ENCODE results near the gene SLFN12L.
"Not testable (repeated sequence)": the region's sequence is repeated elsewhere in the genome, so short reads cannot be mapped to it uniquely, and the experiment has no call there.

The SLFN12L gene

DNA sequence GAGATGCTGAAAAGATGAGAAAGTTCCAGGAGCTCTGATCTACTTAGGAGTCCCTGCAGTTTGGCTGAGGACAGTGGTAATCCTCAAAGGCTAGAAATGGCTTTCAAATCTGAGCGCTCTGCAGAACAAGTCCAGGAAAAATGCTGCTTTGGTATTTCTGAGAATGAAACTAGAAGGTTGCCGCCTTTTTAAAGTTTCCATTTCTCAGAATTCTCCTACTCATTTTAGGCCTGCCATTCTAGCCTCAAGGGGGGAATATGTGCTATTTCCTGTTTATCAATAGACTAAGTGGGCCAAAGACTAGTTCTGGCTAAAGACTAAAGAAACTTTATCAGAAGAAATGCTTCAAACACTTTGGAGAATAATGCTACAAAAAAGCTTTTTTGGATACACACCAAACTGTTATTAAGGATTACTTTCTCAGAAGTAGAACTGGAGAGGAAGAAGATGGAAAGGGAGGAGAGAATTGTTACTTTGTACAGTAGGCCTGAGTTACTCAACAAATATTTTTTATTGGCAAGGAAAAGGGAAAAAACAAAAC lies at the start of gene SLFN12L:
Gene SLFN12L, minus strand, starts transcription at position 78 of the 541 bp plus-strand sequence. CDS start 15,314 bp downstream, outside the sequence.
- DNase-seq, result no peak

DNA sequence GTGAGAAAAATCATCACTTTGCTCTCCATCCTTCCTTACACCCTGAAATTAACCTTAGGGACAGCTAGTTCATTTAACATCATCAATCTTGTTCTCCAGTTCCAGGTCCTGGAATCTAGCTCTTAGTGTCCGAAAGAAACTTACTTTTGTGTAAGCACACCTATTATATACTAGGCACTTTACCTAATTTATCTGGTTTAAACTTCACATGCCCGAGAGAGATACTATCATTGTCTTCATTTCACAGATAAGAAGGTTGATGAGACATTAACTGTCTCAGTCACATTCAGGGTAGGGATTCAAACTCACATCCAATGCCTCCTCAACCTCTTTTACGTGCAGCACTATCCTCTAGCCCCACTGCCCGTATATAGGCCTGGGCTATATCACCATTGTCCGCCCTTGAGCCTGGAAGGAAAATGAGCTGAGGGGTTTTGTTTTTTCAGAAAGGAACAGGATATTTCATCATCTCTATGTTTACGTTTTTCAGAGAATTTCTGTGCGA lies 49.1 kb upstream of the SLFN12L start:
- DNase-seq, result no peak

- DNase-seq, result no peak
Measured at GRCh38 chr17:35584061-35584460, 46.6 kb upstream of the SLFN12L start.

DNA sequence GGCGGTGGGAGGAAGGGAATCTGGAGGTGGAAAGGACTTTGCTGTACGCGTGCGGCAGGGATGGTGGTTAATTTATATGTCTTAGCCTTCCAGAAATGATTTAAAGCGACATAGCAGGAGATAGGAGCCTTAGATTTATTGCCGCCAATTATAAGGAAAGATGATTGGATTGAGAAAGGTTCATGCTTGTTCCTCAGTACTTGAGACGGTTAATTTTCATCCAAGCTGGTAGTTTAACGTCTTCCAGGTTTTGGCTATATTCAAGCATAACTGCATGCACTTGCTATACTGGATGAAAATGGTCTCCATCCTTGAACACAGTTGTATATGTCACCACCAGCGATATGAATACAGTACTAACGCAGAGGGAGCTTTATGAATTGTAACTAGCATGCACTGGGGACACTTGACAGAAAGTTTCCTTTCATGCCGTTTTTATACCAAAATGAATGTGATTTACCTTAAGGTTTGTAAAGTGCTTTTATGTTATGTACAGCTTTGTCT lies 41.5 kb upstream of the SLFN12L start:
- DNase-seq, result no peak

GRCh38 chr17:35578197-35578928 lies 40.9 kb upstream of the SLFN12L start, which contains the start of gene PEX12:
TSS of gene PEX12 (minus strand) at chr17:35578571. CDS start at chr17:35578021, 550 bp downstream.
- peak; percentile 35 for DNase-seq

DNA sequence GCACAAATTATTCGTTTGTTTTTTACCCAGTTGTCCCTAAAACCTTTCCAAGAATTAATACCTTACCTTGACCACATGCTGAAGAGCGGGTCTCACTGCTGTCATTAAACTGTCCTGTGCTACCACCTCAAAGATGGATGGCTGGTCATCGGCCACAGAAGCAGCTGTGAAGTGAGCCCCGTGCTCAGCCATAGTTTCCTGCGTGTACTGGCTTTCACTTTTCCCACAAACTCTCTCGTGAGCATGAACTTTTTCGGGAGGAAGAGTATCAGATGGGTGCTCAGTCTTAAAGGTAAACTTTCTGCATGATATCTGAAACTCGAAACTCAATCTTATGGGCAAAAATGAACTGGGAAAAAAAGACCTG lies 40.3 kb upstream of the SLFN12L start:
- DNase-seq, result no peak

DNA sequence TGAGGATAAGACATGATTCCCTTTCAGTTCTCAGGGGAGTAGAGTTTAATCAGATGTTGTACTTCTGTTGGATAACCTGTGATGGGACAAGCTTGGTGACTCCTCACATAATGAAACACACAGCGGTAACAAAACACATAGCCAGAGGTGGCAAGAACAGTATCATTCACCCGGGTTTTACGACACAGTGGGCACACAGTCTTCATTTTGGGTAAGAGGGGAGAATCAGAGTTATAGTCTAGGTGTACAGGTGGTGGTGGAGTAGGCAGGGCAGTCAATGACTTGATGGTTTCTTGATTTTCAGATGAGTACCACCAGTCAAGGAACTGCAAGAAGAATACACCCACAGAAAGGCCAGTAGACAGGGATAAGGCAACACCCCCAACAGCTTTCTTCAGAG lies 38.3 kb upstream of the SLFN12L start:
- no peak for DNase-seq

DNA sequence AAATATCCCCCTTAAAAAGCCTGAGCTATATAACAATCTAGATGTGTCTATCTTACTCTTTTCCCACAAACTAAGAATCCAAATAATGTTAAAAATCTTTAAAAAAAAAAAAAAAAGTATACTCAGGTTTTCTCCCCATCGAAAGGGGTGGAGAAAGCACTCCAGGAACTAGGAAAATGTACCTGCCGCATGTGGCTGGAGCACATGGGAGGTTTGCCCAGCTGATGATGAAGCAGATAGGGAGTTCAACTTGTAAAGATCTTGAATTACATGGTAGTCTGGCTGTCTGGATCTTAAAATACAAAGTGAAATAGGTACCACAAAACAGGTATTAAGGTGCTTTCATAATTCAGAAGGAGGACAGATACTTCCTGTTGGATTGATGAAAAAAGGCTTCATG lies 31.9 kb upstream of the SLFN12L start:
- no peak for DNase-seq

DNA sequence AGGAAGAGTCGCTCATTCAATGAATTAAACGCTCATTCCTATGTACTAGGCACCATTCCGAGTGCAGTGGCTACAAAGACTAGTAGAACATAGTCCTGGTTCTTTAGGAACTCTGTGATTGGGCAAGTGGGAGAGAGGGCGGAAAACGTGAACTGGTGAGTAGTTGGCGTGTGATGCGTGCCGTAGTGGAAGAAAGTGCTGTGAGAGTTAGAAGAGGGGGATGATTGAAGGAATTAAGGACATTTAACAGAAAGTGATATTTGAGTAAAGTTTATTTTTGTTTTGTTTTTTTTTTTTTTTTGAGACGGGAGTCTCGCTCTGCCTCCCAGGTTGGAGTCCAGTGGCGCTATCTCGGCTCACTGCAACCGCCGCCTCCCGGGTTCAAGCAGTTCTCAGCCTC lies 31.1 kb upstream of the SLFN12L start:
- DNase-seq, result no peak

- DNase-seq, result no peak
Measured at GRCh38 chr17:35566968-35567367, 29.5 kb upstream of the SLFN12L start.

GRCh38 chr17:35563181-35563580 lies 25.7 kb upstream of the SLFN12L start:
- DNase-seq, result not testable (repeated sequence)

- no peak for DNase-seq
Measured at GRCh38 chr17:35560703-35561102, 23.2 kb upstream of the SLFN12L start, which contains the start of gene SLFN14. TSS of gene SLFN14 (minus strand) at chr17:35560819. CDS start at chr17:35558062, 2,757 bp downstream.

DNA sequence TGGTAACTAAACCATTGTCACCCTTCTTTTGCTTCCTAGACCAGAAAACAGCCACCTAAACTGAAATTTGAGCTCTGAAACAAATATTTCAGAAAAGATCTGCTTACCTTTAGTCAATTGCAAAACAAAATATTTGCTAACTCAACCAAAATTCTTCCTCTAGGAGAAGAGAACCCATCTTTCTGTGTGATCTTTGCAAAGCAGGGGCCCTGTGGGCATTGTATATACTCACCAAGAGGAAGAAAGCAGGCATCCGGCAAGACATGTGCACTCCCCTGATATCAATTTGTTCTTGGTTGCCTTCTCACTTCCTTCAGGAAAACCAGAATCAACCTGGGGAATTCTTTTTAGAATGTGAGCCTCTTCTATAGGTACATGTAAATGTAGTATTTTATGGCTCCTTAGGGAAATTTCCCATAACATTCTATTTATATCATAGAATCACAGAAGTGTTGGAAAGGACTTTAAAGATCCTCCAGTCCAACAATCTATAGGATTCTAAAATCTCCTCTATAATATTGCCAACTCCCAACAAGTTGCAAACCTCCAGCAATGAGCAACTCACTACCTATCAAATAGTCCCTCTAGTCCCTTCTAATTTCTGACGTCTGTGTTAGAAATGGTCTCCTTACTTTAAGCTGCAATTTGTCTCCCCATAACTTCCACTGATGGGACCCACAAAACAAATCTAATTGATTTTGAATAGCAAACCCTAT lies 22.2 kb upstream of the SLFN12L start:
- DNase-seq, result no peak

DNA sequence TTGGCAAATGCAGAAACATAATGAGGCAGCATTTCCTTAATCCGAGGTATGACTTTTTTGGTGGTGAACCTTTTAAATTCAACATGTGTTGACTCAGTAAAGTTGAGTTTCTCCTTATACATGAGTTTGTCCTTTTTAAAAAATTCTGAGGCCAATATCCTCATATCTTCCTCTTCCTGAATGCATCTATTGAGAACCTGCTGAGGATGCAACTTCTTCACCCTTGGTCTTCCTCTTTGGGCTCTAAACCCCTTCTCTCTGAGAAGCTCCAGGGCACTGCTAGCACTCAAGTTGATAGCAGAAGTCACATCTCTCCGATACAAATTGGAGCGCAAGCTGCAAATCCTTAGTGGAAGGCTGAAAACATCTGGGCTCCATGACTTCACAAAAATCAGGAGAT lies 19.9 kb upstream of the SLFN12L start:
- DNase-seq, result no peak

- DNase-seq, result no peak
Measured at GRCh38 chr17:35555691-35556090, 18.2 kb upstream of the SLFN12L start.

GRCh38 chr17:35554668-35555067 lies 17.2 kb upstream of the SLFN12L start:
- no peak for DNase-seq

DNA sequence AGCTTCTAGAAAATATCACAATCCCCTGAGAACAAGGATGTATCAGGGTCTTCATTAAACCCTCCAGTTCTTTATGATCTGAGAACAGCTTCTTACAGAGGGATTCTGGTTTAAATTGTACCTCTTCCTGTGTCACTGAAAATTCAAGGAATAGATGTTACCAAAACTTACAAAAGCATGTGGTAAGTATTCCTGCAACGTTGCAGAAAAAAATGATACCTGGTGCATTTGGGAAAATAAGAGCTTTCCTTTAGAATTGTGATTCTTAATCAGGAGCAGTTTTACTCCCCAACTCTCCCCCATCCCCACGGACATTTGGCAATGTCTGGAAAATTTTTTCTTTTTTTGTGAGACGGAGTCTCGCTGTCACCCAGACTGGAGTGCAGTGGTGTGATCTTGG lies 15.8 kb upstream of the SLFN12L start:
- DNase-seq, result no peak

GRCh38 chr17:35548978-35549377 lies 11.5 kb upstream of the SLFN12L start:
- DNase-seq, result no peak

- no peak for DNase-seq
Measured at GRCh38 chr17:35548208-35548810, 10.8 kb upstream of the SLFN12L start.

DNA sequence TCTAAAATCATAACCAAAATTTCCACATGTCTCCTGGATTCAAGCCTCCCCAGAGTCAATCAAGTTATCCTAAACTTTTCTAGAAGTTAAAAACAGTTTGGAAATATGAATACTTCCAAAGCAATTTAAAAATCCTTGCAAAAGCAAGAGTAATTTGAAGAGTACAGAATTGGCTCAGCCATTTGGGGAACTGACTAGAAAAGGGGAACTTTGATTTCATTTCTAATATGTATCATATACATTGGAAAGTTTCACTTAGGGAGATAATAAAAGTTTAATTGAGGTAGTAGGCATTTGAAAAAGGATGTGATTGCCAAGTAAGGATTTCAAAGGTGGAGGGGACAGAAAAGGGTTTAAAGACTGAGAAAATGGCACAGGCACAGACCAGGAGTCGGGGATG lies 9.0 kb upstream of the SLFN12L start:
- DNase-seq, result no peak

DNA sequence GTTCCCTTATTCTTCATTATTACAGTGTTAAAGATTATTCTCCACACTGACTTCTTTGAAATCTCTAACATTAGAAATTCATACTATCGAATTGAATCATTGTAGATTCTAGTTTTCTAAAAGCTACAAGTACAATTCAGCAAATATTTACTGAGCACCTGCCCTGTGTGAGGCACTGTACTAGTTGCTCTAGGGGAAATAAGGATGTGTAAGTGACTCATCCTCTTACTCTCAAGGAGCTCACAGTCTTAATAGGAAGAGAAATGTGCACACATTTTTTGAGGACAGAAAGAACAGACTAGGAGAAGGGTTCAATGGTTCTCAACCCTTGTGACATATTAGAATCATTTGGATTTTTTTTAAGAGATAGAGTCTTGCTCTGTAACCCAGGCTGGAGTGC lies 7.7 kb upstream of the SLFN12L start:
- DNase-seq, result no peak

DNA sequence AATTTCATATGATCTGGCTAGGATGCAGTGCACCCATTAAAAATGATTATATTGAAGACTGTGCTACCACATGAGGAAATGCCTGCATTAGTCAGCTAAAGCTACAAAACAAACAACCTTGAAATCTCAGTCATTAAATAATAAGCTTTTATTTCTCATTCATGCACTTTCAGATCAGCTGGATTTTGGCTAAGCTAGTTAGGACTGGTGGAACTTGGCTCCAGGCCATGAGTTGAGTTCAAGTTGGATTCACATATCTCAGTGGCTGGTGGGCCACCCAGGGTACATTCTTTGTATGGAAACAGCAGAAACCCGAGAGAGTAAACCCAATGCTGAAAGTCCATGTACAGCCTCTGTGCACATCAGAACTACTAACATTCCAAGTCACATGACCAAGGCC lies 6.4 kb upstream of the SLFN12L start:
- no peak for DNase-seq

- no peak for DNase-seq
Measured at GRCh38 chr17:35542990-35543389, 5.5 kb upstream of the SLFN12L start.
